ENCODE results near the gene MT1E.
"Not testable (repeated sequence)": the region's sequence is repeated elsewhere in the genome, so short reads cannot be mapped to it uniquely, and the experiment has no call there.

Gene MT1E

GRCh38 chr16:56625140-56625942 lies at the start of gene MT1E:
MT1E (plus strand) TSS chr16:56625781; CDS start chr16:56625852, 71 bp downstream.
- peak; percentile 44 for DNase-seq

- DNase-seq, result no peak
These were observed 48.8 kb upstream of the MT1E start for GRCh38 chr16:56576585-56577299.

GRCh38 chr16:56577300-56577625 lies 48.3 kb upstream of the MT1E start:
- DNase-seq, result no peak

GRCh38 chr16:56580391-56581048 lies 45.1 kb upstream of the MT1E start:
- DNase-seq, result no peak

GRCh38 chr16:56582911-56583310 lies 42.7 kb upstream of the MT1E start:
- not testable (repeated sequence) for DNase-seq

GRCh38 chr16:56583351-56584168 lies 42.0 kb upstream of the MT1E start:
- DNase-seq, result no peak

GRCh38 chr16:56584276-56584675 lies 41.3 kb upstream of the MT1E start:
- DNase-seq, result no peak

- no peak for DNase-seq
These were observed 36.8 kb upstream of the MT1E start for GRCh38 chr16:56588781-56589140.

- DNase-seq, result no peak
These were observed 36.2 kb upstream of the MT1E start, which contains the start of gene MT3 for GRCh38 chr16:56589141-56590039. MT3 (plus strand) TSS chr16:56589528; CDS start chr16:56589591, 63 bp downstream.

- DNase-seq, result no peak
These were observed 34.1 kb upstream of the MT1E start for GRCh38 chr16:56591377-56592060.

- no peak for DNase-seq
These were observed 31.8 kb upstream of the MT1E start for GRCh38 chr16:56593573-56594291.

- DNase-seq, result no peak
These were observed 31.3 kb upstream of the MT1E start for GRCh38 chr16:56594292-56594619.

GRCh38 chr16:56600398-56600999 lies 25.1 kb upstream of the MT1E start:
- no peak for DNase-seq

- DNase-seq, result no peak
These were observed 24.3 kb upstream of the MT1E start for GRCh38 chr16:56601325-56601724.

GRCh38 chr16:56603589-56603988 lies 22.0 kb upstream of the MT1E start:
- no peak for DNase-seq

- DNase-seq, result no peak
These were observed 20.6 kb upstream of the MT1E start for GRCh38 chr16:56604966-56605365.

GRCh38 chr16:56605475-56605874 lies 20.1 kb upstream of the MT1E start:
- DNase-seq, result no peak

- DNase-seq, result no peak
These were observed 19.5 kb upstream of the MT1E start for GRCh38 chr16:56606071-56606475.

- no peak for DNase-seq
These were observed 19.0 kb upstream of the MT1E start for GRCh38 chr16:56606476-56607108.

Measured in cortex of kidney (tissue), 1 donor.